GM06990 (cell line): ENCODE data around the gene SORCS3.

ENCODE experiments used
- DNase-seq: peaks from one replicate; pipeline ENCODE4 v3.0.0-alpha.2; 2011; ENCODE audit not compliant: insufficient read length; ENCODE audit errors: extremely low read depth
- H3K27me3 ChIP-seq: replicated peaks from 2 replicates; pipeline ENCODE4 v1.6.0; 2011; ENCODE audit warnings: low read length; ENCODE audit not compliant: control insufficient read depth, insufficient read depth
- H3K36me3 ChIP-seq: 2 replicates; pipeline ENCODE4 v1.5.1; 2011; ENCODE audit warnings: low read length; ENCODE audit not compliant: control insufficient read depth, insufficient read depth
- H3K4me3 ChIP-seq: replicated peaks from 2 replicates; pipeline ENCODE4 v1.5.1; 2011; ENCODE audit warnings: low read depth, mild to moderate bottlenecking, control low read depth, low read length
- TF ChIP-seq, protein P1 (sequence below): IDR thresholded peaks from 2 replicates; pipeline ENCODE4 v1.5.1; 2011; ENCODE audit warnings: low read length, control low read depth, mild to moderate bottlenecking, inconsistent platforms; ENCODE audit not compliant: insufficient read depth, poor library complexity, severe bottlenecking

Gene SORCS3

DNA sequence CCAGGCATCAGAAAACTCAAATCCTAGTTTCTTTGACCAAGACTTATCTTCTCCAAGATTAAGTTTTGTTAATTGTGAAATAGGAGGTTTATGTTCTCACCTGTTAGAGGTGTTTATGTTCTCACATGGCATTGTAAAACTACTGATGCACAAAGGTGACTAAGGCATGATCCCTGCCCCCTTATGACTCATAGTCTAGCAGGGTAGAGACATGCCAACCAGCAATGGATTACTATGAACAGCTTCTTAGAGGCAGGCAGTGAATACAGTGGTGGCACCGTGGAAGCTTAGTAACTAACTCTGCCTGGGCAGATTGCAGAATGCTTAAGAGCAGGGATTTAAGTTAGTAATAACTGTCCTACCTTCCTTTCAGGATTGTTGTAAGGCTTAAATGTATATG is 400.9 kb downstream of the SORCS3 start:
- DNase-seq, result no peak
- TF ChIP-seq, protein P1, sequence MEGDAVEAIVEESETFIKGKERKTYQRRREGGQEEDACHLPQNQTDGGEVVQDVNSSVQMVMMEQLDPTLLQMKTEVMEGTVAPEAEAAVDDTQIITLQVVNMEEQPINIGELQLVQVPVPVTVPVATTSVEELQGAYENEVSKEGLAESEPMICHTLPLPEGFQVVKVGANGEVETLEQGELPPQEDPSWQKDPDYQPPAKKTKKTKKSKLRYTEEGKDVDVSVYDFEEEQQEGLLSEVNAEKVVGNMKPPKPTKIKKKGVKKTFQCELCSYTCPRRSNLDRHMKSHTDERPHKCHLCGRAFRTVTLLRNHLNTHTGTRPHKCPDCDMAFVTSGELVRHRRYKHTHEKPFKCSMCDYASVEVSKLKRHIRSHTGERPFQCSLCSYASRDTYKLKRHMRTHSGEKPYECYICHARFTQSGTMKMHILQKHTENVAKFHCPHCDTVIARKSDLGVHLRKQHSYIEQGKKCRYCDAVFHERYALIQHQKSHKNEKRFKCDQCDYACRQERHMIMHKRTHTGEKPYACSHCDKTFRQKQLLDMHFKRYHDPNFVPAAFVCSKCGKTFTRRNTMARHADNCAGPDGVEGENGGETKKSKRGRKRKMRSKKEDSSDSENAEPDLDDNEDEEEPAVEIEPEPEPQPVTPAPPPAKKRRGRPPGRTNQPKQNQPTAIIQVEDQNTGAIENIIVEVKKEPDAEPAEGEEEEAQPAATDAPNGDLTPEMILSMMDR, result no peak

GRCh38 chr10:105042906-105043552 is 401.9 kb downstream of the SORCS3 start:
- Histone ChIP-seq H3K27me3 (no peaks in the 10 kb centered on the region), H3K4me3 (no peak overlapping the region), H3K36me3 (no peaks in the 10 kb centered on the region)
- TF ChIP-seq, protein P1, result no peak
- no peak for DNase-seq

More for the DNA sequence above, 400.9 kb downstream of the SORCS3 start:
- Histone ChIP-seq H3K4me3 (no peak overlapping the region), H3K36me3 (no peaks in the 10 kb centered on the region), H3K27me3 (no peaks in the 10 kb centered on the region)

GRCh38 chr10:105044902-105045301 is 403.8 kb downstream of the SORCS3 start:
- H3K4me3 ChIP-seq, result no peak overlapping the region
- TF ChIP-seq, protein P1, result no peak
- H3K36me3 ChIP-seq, result no peaks in the 10 kb centered on the region
- no peaks in the 10 kb centered on the region for H3K27me3 ChIP-seq
- DNase-seq, result no peak

- no peak for DNase-seq
- TF ChIP-seq, protein P1, result no peak
- Histone ChIP-seq H3K4me3 (no peak overlapping the region), H3K36me3 (no peaks in the 10 kb centered on the region), H3K27me3 (no peaks in the 10 kb centered on the region; the same call in 1 of the 2 replicates)
These were observed 415.3 kb downstream of the SORCS3 start for GRCh38 chr10:105056413-105056812.

GRCh38 chr10:105062951-105063350 is 421.9 kb downstream of the SORCS3 start:
- Histone ChIP-seq H3K4me3 (no peak overlapping the region), H3K36me3 (no peaks in the 10 kb centered on the region), H3K27me3 (no peaks in the 10 kb centered on the region; the same call in 1 of the 2 replicates)
- DNase-seq, result no peak
- TF ChIP-seq, protein P1, result no peak
